ENCODE measurements around the gene GBF1.

DNA sequence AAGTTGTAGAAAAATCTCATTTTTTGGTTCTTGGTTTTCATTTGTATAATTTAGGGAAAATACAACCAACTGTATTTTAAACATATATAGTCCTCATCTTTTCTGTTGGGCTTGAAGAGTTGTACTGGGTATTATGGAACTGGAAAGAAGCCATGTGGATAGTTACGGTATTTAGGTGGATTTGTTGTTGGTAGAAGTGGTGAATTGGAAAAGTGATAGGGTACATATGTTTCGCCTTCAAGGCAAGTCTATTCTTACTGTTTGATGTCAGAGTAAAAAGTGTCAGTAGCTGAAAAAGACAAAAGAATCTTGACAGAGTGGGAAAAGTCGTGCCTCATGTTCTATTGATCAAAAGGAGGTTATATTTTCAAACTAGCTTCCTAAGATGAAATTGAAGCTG, 64.6 kb downstream of the GBF1 start:
- TF ChIP-seq ATF3 (IDR thresholded peaks at IDR 0.05; ENCODE audit: borderline replicate concordance, extremely low read depth, low read depth, low read length) (no peak), NRF1 (conservative IDR thresholded peaks at IDR 0.05; ENCODE audit: low read depth, low read length) (no peak), CTCF (IDR thresholded peaks at IDR 0.05 in 2 of 3, conservative IDR thresholded peaks at IDR 0.05 in 1 of 3; ENCODE audit: control insufficient read depth in 2 of 3, extremely low read depth in 1 of 3, insufficient read depth in 1 of 3, low read depth in 3 of 3, low read length in 3 of 3) (no peak), ZNF207 (IDR thresholded peaks at IDR 0.05; ENCODE audit: borderline replicate concordance) (no peak), NFIC (IDR thresholded peaks at IDR 0.05; ENCODE audit: low read depth, low read length) (no peak), CBX3 (IDR thresholded peaks at IDR 0.05; ENCODE audit: borderline replicate concordance, low read depth) (no peak), RCOR1 (conservative IDR thresholded peaks at IDR 0.05; ENCODE audit: low read depth, low read length) (no peak)

Data from GM12878 (cell line).